K562 (cell line): ENCODE data around the gene CTSH. TPM values are rescaled to one million over a fixed set of nuclear protein-coding genes. Genes with fewer than 3 reads are reported as not detected.
A peak's percentile ranks its signal among the peaks of the same experiment; 100 is the strongest.

Experiments
- CBX5 ChIP-seq: IDR thresholded peaks from 2 replicates; pipeline ENCODE4 v1.6.1; 2014; ENCODE audit warnings: low read depth, borderline replicate concordance
- COPS2 ChIP-seq: fragments of 450-650 bp; conservative IDR thresholded peaks from 2 replicates; pipeline ENCODE4 v1.6.1; 2016; ENCODE audit warnings: mild to moderate bottlenecking, moderate library complexity
- HSF4 ChIP-seq: fragments of 250-450 bp; sonication (Bioruptor Pico); IDR thresholded peaks from 2 replicates; pipeline ENCODE4 v2.1.2; 2022; ENCODE audit warnings: mild to moderate bottlenecking, moderate library complexity, borderline replicate concordance
- KDM2B ChIP-seq: fragments of 250-450 bp; sonication (Bioruptor Pico); IDR thresholded peaks from 2 replicates; pipeline ENCODE4 v1.8.0; 2021; ENCODE audit warnings: mild to moderate bottlenecking, moderate library complexity
- KLF16 ChIP-seq: IDR thresholded peaks from 2 replicates; pipeline ENCODE4 v1.6.1; 2016; ENCODE audit warnings: antibody characterized with exemption
- NONO ChIP-seq, 2 experiments: fragments of 200-400 bp in 1 of 2; fragments of 450-650 bp in 1 of 2; formaldehyde crosslinking in 1 of 2; IDR thresholded peaks; 2 replicates each; pipeline ENCODE4 v1.6.1; 2017; ENCODE audit warnings: low read depth in 2 of 2, mild to moderate bottlenecking in 2 of 2, moderate library complexity in 2 of 2, low read length in 1 of 2
- NR2F6 ChIP-seq: fragments of 450-650 bp; formaldehyde crosslinking; IDR thresholded peaks from 2 replicates; pipeline ENCODE4 v1.4.0; 2020; ENCODE audit warnings: mild to moderate bottlenecking
- POLR3G ChIP-seq: IDR thresholded peaks from 2 replicates; pipeline ENCODE4 v1.6.1; 2011; ENCODE audit not compliant: insufficient read length, insufficient replicate concordance; ENCODE audit errors: extremely low read depth
- ZNF41 ChIP-seq: fragments of 250-450 bp; sonication (Bioruptor Pico); conservative IDR thresholded peaks from 2 replicates; pipeline ENCODE4 v1.4.0; 2020; ENCODE audit warnings: mild to moderate bottlenecking
- polyA plus RNA-seq, 8 experiments: library from polyadenylated mRNA; depleted of rRNA in 4 of 8; stranded (reverse) in 5 of 8; unstranded in 3 of 8; fragments of >200 nt; fragmentation: Nextera tagmentation in 2 of 8; fragmentation: Illumina TruSeq in 1 of 8; extraction: Ambion mirVana in 2 of 8; extraction: Trizol in 1 of 8; gene quantifications; 2 replicates each; pipeline versions ENCODE4 v1.2.1 to v1.2.3, GENCODE V29; 2011 to 2014; ENCODE audit warnings: inconsistent platforms in 1 of 8, missing spikeins in 1 of 8
- total RNA-seq, 7 experiments: library from RNA; depleted of rRNA in 6 of 7; stranded (reverse); fragments of >200 nt in 6 of 7; fragmentation: Illumina TruSeq in 2 of 7; extraction: Trizol in 2 of 7; gene quantifications; 2 replicates each; pipeline versions ENCODE4 v1.2.1 to v1.2.3, GENCODE V29; 2011 to 2021; ENCODE audit warnings: low replicate concordance in 1 of 7
- TF ChIP-seq, protein P1 (sequence below): sonication (generic); formaldehyde crosslinking; IDR thresholded peaks from 2 replicates; pipeline ENCODE4 v1.8.1; 2022; ENCODE audit warnings: missing genetic modification reagents
- TF ChIP-seq, protein P2 (sequence below): fragments of 250-450 bp; sonication (Bioruptor Pico); IDR thresholded peaks from 2 replicates; pipeline ENCODE4 v1.5.0; 2021
- TF ChIP-seq, protein P3 (sequence below): fragments of 250-450 bp; sonication (Bioruptor Pico); IDR thresholded peaks from 2 replicates; pipeline ENCODE4 v1.4.0; 2020; ENCODE audit warnings: mild to moderate bottlenecking, moderate library complexity
- TF ChIP-seq, protein P4 (sequence below), 2 experiments: fragments of 250-450 bp in 1 of 2; fragments of 450-650 bp in 1 of 2; sonication (Bioruptor Pico) in 1 of 2; IDR thresholded peaks; 2 replicates each; pipeline versions ENCODE4 v1.6.1 to v1.8.0; 2016 to 2021; ENCODE audit warnings: mild to moderate bottlenecking in 2 of 2, moderate library complexity in 2 of 2, missing compliant biosample characterization in 1 of 2, missing genetic modification characterization in 1 of 2
- TF ChIP-seq, protein P5 (sequence below), 2 experiments: fragments of 450-650 bp in 1 of 2; IDR thresholded peaks; 2 replicates each; pipeline ENCODE4 v1.6.1; 2011 to 2017; ENCODE audit warnings: low read depth in 2 of 2, antibody characterized with exemption in 1 of 2, borderline replicate concordance in 1 of 2, low read length in 1 of 2, mild to moderate bottlenecking in 1 of 2, mixed read lengths in 1 of 2; ENCODE audit not compliant: control insufficient read depth in 1 of 2
- TF ChIP-seq, protein P6 (sequence below): fragments of 150-350 bp; conservative IDR thresholded peaks from 2 replicates; pipeline ENCODE4 v1.6.1; 2014; ENCODE audit warnings: low read length

The CTSH gene
- total and polyA plus RNA-seq, 9 of the 15 experiments (the other 6 are each of a cell fraction or from before 2014, with no cell fraction given): 15.0 to 462 (median 173) TPM

DNA sequence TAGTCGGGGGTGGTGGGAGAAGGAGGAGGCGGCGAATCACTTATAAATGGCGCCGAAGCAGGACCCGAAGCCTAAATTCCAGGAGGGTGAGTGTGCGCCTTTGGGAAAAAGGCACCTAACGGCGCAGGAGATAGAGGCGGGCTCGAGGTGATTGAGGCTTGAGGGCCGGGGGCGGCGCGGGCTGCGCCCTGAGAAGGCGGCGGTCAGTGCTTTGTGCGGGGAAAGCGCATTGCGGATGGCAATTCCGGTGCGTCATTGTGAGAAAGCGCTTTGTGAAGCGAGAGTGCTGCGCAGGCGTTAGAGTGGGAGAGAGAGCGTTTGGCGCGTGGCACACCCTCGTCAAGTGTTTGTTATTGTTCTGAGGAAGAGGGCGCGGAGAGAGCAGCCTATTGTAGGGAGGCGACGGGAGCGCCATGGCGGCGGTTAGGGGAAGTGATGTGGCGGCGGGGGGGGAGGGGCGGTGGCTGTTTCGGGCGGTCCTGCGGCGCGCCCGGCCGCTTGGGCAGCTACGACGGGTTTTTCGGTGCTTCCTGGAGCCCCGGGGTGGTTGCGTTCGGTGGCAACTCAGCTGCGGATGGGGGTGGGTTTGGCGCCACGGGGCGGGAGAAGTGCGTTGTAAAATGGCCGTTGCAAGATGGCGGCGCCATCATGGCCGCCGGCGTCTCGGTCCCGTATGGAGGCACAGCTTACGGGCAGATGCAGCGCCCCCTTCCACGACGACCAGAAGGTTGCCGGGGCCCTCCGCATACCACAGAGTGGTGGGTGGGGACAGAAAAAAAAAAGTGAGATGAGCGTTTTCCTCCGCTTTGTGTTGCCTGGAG is 71.7 kb downstream of the CTSH start (continued):
- TF ChIP-seq, protein P1, sequence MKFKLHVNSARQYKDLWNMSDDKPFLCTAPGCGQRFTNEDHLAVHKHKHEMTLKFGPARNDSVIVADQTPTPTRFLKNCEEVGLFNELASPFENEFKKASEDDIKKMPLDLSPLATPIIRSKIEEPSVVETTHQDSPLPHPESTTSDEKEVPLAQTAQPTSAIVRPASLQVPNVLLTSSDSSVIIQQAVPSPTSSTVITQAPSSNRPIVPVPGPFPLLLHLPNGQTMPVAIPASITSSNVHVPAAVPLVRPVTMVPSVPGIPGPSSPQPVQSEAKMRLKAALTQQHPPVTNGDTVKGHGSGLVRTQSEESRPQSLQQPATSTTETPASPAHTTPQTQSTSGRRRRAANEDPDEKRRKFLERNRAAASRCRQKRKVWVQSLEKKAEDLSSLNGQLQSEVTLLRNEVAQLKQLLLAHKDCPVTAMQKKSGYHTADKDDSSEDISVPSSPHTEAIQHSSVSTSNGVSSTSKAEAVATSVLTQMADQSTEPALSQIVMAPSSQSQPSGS (CRISPR knock-in tag): no peak
- TF ChIP-seq, protein P2, sequence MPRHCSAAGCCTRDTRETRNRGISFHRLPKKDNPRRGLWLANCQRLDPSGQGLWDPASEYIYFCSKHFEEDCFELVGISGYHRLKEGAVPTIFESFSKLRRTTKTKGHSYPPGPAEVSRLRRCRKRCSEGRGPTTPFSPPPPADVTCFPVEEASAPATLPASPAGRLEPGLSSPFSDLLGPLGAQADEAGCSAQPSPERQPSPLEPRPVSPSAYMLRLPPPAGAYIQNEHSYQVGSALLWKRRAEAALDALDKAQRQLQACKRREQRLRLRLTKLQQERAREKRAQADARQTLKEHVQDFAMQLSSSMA (CRISPR knock-in tag): peak; percentile 67; the same call in 1 of the 2 replicates
- no peak for TF ChIP-seq KDM2B (CRISPR knock-in tag)
- no peak for TF ChIP-seq POLR3G
- TF ChIP-seq, protein P3, sequence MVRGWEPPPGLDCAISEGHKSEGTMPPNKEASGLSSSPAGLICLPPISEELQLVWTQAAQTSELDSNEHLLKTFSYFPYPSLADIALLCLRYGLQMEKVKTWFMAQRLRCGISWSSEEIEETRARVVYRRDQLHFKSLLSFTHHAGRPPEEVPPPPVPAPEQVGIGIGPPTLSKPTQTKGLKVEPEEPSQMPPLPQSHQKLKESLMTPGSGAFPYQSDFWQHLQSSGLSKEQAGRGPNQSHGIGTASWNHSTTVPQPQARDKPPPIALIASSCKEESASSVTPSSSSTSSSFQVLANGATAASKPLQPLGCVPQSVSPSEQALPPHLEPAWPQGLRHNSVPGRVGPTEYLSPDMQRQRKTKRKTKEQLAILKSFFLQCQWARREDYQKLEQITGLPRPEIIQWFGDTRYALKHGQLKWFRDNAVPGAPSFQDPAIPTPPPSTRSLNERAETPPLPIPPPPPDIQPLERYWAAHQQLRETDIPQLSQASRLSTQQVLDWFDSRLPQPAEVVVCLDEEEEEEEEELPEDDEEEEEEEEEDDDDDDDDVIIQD (CRISPR knock-in tag): no peak
- TF ChIP-seq CBX5: 0 out of 2 replicates have a peak, but pooled peaks have one; percentile 35
- TF ChIP-seq KLF16: no peak
- TF ChIP-seq, protein P4, sequence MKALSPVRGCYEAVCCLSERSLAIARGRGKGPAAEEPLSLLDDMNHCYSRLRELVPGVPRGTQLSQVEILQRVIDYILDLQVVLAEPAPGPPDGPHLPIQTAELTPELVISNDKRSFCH (CRISPR knock-in tag; IDR thresholded peaks at IDR 0.05): no peak
- TF ChIP-seq, protein P4 (tag; IDR thresholded peaks at IDR 0.05): no peak
- no peak for TF ChIP-seq COPS2
- TF ChIP-seq, protein P5, sequence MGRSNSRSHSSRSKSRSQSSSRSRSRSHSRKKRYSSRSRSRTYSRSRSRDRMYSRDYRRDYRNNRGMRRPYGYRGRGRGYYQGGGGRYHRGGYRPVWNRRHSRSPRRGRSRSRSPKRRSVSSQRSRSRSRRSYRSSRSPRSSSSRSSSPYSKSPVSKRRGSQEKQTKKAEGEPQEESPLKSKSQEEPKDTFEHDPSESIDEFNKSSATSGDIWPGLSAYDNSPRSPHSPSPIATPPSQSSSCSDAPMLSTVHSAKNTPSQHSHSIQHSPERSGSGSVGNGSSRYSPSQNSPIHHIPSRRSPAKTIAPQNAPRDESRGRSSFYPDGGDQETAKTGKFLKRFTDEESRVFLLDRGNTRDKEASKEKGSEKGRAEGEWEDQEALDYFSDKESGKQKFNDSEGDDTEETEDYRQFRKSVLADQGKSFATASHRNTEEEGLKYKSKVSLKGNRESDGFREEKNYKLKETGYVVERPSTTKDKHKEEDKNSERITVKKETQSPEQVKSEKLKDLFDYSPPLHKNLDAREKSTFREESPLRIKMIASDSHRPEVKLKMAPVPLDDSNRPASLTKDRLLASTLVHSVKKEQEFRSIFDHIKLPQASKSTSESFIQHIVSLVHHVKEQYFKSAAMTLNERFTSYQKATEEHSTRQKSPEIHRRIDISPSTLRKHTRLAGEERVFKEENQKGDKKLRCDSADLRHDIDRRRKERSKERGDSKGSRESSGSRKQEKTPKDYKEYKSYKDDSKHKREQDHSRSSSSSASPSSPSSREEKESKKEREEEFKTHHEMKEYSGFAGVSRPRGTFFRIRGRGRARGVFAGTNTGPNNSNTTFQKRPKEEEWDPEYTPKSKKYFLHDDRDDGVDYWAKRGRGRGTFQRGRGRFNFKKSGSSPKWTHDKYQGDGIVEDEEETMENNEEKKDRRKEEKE (IDR thresholded peaks at IDR 0.05; ENCODE audit: borderline replicate concordance in 1 of 2, control insufficient read depth in 1 of 2, low read depth in 2 of 2, low read length in 1 of 2): no peak
- TF ChIP-seq, protein P6, sequence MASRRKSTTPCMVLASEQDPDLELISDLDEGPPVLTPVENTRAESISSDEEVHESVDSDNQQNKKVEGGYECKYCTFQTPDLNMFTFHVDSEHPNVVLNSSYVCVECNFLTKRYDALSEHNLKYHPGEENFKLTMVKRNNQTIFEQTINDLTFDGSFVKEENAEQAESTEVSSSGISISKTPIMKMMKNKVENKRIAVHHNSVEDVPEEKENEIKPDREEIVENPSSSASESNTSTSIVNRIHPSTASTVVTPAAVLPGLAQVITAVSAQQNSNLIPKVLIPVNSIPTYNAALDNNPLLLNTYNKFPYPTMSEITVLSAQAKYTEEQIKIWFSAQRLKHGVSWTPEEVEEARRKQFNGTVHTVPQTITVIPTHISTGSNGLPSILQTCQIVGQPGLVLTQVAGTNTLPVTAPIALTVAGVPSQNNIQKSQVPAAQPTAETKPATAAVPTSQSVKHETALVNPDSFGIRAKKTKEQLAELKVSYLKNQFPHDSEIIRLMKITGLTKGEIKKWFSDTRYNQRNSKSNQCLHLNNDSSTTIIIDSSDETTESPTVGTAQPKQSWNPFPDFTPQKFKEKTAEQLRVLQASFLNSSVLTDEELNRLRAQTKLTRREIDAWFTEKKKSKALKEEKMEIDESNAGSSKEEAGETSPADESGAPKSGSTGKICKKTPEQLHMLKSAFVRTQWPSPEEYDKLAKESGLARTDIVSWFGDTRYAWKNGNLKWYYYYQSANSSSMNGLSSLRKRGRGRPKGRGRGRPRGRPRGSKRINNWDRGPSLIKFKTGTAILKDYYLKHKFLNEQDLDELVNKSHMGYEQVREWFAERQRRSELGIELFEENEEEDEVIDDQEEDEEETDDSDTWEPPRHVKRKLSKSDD: peak; percentile 99
- TF ChIP-seq NONO (IDR thresholded peaks at IDR 0.05; ENCODE audit: low read depth in 2 of 2, low read length in 1 of 2): no peak
- no peak for TF ChIP-seq HSF4 (CRISPR knock-in tag)
- no peak for TF ChIP-seq ZNF41 (CRISPR knock-in tag)
- no peak for TF ChIP-seq NR2F6
